HepG2 (cell line): Measurements from ENCODE around the gene DCUN1D2.

Source experiments
- ARID2 ChIP-seq: sonication (generic); formaldehyde crosslinking; IDR thresholded peaks from 2 replicates; pipeline ENCODE4 v1.8.1; 2022; ENCODE audit warnings: mild to moderate bottlenecking, missing genetic modification reagents, borderline replicate concordance
- CTCF ChIP-seq: sonication (generic); formaldehyde crosslinking; IDR thresholded peaks from 2 replicates; pipeline ENCODE4 v1.5.0; 2020; ENCODE audit warnings: mild to moderate bottlenecking, missing genetic modification reagents, moderate library complexity
- PAF1 ChIP-seq: IDR thresholded peaks from 2 replicates; pipeline ENCODE4 v1.6.1; 2016; ENCODE audit warnings: missing genetic modification reagents, missing compliant biosample characterization
- PBX3 ChIP-seq: sonication (generic); formaldehyde crosslinking; IDR thresholded peaks from 2 replicates; pipeline ENCODE4 v1.8.1; 2023; ENCODE audit warnings: missing genetic modification reagents, inconsistent platforms, borderline replicate concordance
- TCF7 ChIP-seq: sonication (generic); IDR thresholded peaks from 2 replicates; pipeline ENCODE4 v1.6.1; 2016; ENCODE audit warnings: antibody characterized with exemption, low read depth
- TCF7L2 ChIP-seq: IDR thresholded peaks from 2 replicates; pipeline ENCODE4 v1.6.1; 2011; ENCODE audit warnings: mild to moderate bottlenecking, low read depth, low read length, moderate library complexity
- ZIK1 ChIP-seq: sonication (generic); formaldehyde crosslinking; IDR thresholded peaks from 2 replicates; pipeline ENCODE4 v1.5.0; 2020; ENCODE audit warnings: mild to moderate bottlenecking, low read depth, missing genetic modification reagents, borderline replicate concordance
- ZNF10 ChIP-seq: sonication (generic); formaldehyde crosslinking; IDR thresholded peaks from 2 replicates; pipeline ENCODE4 v1.4.0; 2020; ENCODE audit warnings: mild to moderate bottlenecking, low read depth, missing genetic modification reagents, borderline replicate concordance
- ZNF564 ChIP-seq: sonication (generic); formaldehyde crosslinking; IDR thresholded peaks from 2 replicates; pipeline ENCODE4 v1.8.1; 2023; ENCODE audit warnings: mild to moderate bottlenecking, missing genetic modification reagents
- ZNF768 ChIP-seq: sonication (generic); formaldehyde crosslinking; IDR thresholded peaks from 2 replicates; pipeline ENCODE4 v1.4.0; 2020; ENCODE audit warnings: missing genetic modification reagents

GRCh38 chr13:113477724-113478123, 12.8 kb downstream of the DCUN1D2 start:
- TF ChIP-seq PAF1 (no peak), PBX3 (no peak), ARID2 (CRISPR knock-in tag) (no peak), ZIK1 (CRISPR knock-in tag) (no peak), CTCF (CRISPR knock-in tag) (no peak), ZNF10 (CRISPR knock-in tag) (no peak), TCF7L2 (no peak), ZNF564 (no peak), ZNF768 (CRISPR knock-in tag) (no peak), TCF7 (no peak)
